ENCODE data around the gene TPST2. TPM values are rescaled to one million over a fixed set of nuclear protein-coding genes. Genes with fewer than 3 reads are reported as not detected.
A peak's percentile ranks its signal among the peaks of the same experiment; 100 is the strongest.

TPST2 gene
- total and polyA plus RNA-seq, 9 of the 15 experiments (the other 6 are each of a cell fraction or from before 2014, with no cell fraction given) = 14.2 to 123 (median 60.1) TPM

DNA sequence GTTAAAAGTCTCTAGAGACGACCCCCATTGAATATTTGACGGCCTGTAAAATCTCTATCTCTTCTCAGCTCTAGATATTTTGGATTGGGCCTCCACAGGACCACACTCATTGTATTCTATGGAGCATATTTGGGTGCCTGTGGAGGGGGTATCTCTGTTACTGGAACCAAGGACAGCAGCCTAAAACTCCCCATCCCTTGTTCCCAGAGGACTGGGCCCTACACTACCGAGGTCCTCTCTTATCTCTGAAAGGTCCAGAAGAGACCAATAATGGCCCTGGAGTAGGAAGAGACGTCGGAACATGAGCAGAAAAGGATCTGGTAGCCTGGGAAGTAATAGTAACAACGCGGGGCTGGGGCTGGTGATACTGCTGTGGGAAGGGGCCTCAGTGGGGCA is 106.9 kb downstream of the TPST2 start (continued):
- TF ChIP-seq, protein P1, sequence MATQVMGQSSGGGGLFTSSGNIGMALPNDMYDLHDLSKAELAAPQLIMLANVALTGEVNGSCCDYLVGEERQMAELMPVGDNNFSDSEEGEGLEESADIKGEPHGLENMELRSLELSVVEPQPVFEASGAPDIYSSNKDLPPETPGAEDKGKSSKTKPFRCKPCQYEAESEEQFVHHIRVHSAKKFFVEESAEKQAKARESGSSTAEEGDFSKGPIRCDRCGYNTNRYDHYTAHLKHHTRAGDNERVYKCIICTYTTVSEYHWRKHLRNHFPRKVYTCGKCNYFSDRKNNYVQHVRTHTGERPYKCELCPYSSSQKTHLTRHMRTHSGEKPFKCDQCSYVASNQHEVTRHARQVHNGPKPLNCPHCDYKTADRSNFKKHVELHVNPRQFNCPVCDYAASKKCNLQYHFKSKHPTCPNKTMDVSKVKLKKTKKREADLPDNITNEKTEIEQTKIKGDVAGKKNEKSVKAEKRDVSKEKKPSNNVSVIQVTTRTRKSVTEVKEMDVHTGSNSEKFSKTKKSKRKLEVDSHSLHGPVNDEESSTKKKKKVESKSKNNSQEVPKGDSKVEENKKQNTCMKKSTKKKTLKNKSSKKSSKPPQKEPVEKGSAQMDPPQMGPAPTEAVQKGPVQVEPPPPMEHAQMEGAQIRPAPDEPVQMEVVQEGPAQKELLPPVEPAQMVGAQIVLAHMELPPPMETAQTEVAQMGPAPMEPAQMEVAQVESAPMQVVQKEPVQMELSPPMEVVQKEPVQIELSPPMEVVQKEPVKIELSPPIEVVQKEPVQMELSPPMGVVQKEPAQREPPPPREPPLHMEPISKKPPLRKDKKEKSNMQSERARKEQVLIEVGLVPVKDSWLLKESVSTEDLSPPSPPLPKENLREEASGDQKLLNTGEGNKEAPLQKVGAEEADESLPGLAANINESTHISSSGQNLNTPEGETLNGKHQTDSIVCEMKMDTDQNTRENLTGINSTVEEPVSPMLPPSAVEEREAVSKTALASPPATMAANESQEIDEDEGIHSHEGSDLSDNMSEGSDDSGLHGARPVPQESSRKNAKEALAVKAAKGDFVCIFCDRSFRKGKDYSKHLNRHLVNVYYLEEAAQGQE (IDR thresholded peaks at IDR 0.05; ENCODE audit: borderline replicate concordance) = peak; percentile 63
- TF ChIP-seq, protein P1 (CRISPR knock-in tag; IDR thresholded peaks at IDR 0.05; ENCODE audit: low read depth) = no peak
- no peak for TF ChIP-seq ESRRB (CRISPR knock-in tag; IDR thresholded peaks at IDR 0.05; ENCODE audit: borderline replicate concordance)
- TF ChIP-seq, protein P2, sequence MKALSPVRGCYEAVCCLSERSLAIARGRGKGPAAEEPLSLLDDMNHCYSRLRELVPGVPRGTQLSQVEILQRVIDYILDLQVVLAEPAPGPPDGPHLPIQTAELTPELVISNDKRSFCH (CRISPR knock-in tag; IDR thresholded peaks at IDR 0.05) = no peak
- TF ChIP-seq, protein P2 (tag; IDR thresholded peaks at IDR 0.05) = no peak
- no peak for TF ChIP-seq CXXC5 (CRISPR knock-in tag; IDR thresholded peaks at IDR 0.05)
- TF ChIP-seq TAF15 (IDR thresholded peaks at IDR 0.05; ENCODE audit: low read depth, low read length) = no peak
- TF ChIP-seq HNRNPL (IDR thresholded peaks at IDR 0.05; ENCODE audit: low read depth, low read length) = no peak
- TF ChIP-seq PHF20 (IDR thresholded peaks at IDR 0.05; ENCODE audit: partially characterized antibody) = no peak
- no peak for TF ChIP-seq PML (IDR thresholded peaks at IDR 0.05; ENCODE audit: low read length)
- TF ChIP-seq, protein P3, sequence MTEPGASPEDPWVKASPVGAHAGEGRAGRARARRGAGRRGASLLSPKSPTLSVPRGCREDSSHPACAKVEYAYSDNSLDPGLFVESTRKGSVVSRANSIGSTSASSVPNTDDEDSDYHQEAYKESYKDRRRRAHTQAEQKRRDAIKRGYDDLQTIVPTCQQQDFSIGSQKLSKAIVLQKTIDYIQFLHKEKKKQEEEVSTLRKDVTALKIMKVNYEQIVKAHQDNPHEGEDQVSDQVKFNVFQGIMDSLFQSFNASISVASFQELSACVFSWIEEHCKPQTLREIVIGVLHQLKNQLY (CRISPR knock-in tag; conservative IDR thresholded peaks at IDR 0.05) = no peak
- TF ChIP-seq RBM25 (IDR thresholded peaks at IDR 0.05; ENCODE audit: low read depth, low read length, severe bottlenecking) = no peak
